GM18907 (cell line): Measurements from ENCODE around the gene GIGYF2.
"Not testable (repeated sequence)": the region's sequence is repeated elsewhere in the genome, so short reads cannot be mapped to it uniquely, and the experiment has no call there.

Experiments
- ATAC-seq: cut with Tn5 transposase; IDR thresholded peaks from one replicate; pipeline ENCODE4 v1.9.1; 2021; ENCODE audit warnings: mild to moderate bottlenecking, moderate library complexity; ENCODE audit not compliant: unreplicated experiment

Gene GIGYF2, protein sequence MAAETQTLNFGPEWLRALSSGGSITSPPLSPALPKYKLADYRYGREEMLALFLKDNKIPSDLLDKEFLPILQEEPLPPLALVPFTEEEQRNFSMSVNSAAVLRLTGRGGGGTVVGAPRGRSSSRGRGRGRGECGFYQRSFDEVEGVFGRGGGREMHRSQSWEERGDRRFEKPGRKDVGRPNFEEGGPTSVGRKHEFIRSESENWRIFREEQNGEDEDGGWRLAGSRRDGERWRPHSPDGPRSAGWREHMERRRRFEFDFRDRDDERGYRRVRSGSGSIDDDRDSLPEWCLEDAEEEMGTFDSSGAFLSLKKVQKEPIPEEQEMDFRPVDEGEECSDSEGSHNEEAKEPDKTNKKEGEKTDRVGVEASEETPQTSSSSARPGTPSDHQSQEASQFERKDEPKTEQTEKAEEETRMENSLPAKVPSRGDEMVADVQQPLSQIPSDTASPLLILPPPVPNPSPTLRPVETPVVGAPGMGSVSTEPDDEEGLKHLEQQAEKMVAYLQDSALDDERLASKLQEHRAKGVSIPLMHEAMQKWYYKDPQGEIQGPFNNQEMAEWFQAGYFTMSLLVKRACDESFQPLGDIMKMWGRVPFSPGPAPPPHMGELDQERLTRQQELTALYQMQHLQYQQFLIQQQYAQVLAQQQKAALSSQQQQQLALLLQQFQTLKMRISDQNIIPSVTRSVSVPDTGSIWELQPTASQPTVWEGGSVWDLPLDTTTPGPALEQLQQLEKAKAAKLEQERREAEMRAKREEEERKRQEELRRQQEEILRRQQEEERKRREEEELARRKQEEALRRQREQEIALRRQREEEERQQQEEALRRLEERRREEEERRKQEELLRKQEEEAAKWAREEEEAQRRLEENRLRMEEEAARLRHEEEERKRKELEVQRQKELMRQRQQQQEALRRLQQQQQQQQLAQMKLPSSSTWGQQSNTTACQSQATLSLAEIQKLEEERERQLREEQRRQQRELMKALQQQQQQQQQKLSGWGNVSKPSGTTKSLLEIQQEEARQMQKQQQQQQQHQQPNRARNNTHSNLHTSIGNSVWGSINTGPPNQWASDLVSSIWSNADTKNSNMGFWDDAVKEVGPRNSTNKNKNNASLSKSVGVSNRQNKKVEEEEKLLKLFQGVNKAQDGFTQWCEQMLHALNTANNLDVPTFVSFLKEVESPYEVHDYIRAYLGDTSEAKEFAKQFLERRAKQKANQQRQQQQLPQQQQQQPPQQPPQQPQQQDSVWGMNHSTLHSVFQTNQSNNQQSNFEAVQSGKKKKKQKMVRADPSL (N-terminal part only)

DNA sequence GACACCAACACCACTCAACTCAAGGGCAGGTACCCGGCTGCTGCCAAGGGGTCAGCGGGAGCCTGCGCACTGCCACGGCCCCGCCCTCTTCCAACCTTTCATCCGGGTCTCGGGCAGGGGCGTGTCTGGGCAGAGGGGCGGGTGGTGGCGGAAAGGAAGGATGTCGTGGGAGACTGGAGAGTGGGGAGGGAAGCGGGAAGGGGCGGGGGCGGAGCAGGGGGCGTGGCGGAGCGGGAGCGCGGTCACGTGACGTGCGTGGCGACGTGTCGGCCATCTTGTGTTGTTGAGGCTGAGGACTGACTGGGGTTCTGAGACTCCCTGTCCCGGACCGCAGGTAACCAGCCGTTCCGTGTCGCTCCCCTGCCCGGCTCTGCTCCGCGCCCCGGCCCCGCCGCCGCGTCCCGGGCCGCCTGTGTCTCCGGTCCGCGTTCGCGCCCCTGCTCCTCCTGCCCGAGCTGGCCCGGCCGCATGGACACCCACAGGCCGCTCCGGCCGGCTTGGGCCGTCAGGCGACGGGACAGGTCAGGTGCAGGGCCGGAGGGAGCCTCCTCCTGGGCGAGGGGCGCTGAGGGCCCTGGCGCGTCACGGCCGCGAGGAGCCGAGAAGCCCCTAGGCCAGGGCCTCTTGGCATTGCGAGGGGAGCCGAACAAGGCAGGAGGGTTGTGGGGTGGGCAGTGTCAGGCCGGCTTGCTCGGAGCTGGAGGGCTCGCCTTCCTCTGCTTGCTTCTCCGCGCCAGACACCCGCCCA is at the start of gene GIGYF2:
GIGYF2 (plus strand) TSS at position 273 of the 748 bp plus-strand sequence. CDS start 37,867 bp downstream, outside the sequence.
- ATAC-seq: peak; percentile 85

DNA sequence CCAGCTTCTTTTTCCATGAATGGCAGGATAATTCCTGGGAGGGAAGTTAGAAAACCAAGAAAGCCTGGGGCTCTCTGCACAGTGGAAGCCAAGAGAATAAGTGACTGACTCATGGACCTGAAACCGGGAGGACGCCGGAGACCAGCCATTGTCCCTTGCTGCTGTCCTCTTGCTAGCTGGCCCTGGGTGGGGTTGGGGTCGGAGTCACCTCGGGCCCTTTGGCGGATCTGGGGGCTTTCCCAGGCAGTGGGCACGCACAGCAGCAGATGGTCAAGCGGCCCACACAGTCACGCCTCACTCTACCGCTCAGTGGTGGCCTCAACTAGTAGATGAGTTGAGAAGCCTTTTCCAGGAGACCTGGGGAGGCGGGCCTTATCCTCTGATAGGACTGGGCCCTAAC is 48.1 kb upstream of the GIGYF2 start:
- no peak for ATAC-seq

DNA sequence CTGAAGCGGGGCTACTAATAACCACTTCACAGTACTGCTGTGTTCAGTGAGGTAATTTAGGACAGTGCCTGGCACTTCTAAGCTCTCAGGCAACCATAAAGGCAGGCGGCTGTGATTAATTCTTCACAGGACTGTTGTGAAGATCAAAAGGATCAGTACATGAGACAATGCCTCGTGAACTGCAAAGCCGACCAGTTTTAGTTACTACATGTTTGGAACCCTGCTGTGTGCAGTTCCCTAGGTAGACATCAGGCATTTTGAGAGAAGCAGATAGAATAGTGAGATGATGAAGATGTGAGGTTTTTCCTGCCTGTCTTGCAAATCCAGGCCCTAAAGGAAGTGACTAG is 44.7 kb upstream of the GIGYF2 start:
- ATAC-seq: no peak

DNA sequence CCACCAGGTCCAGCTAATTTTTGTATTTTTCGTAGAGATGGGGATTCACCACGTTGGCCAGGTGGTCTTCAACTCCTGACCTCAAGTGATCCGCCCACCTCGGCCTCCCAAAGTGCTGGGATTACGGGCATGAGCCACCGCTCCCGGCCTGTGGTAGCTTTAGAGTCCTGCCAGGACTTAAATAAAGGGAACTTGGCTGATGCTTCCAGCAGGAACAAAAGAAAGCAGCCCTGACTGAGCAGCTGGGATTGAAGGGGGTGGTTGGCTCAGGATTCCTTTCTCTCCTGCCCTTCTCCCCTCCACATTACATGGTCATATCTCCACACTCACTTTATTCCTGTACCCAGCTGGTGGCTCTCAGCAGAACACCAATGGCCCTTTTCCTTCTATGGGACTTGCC is 43.7 kb upstream of the GIGYF2 start:
- no peak for ATAC-seq

DNA sequence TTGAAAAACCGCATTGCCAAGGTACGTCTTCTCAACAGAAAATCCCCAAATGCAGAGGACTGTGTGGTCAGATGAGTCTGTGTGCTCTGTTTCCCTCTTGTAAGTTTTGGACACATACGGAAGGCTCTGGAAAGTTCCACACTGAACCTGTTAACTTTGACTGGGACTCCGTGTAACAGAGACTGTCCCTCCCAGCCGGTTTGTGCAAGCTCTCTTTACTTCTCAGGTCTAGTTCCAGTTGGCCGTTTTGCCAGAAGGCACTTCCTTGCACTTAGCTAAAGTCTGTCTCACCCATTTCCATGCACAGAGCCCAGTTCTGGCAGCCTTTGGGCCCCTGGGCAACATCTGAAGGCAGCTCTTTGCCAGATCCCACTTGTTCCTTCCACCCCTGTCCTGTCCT is 41.7 kb upstream of the GIGYF2 start:
- no peak for ATAC-seq

DNA sequence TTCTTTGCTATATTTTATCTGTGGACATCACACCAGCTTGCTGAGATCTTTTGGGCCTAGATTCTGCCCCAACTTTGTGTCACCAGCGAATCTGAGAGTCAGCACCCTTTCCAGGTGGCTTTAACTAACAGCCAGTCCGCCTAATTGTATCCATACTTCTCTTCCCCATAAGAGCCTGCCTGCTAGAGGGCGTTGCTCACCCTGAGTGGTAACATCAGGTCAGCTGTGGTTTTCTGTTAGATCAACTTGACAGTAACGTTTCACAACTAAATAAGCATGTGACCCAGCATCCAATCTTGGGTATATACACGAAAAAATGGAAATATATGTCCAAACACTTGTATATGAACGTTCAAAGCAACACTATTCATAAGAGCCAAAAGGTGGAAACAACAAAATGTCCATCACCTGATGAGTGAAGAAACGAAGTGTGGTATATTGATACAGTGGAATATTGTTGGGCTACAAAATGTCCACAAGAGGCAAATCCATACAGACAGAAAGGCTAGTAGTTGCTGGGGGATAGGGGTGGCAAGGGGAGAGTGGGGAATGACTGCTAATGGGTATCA is 38.8 kb upstream of the GIGYF2 start:
- no peak for ATAC-seq

DNA sequence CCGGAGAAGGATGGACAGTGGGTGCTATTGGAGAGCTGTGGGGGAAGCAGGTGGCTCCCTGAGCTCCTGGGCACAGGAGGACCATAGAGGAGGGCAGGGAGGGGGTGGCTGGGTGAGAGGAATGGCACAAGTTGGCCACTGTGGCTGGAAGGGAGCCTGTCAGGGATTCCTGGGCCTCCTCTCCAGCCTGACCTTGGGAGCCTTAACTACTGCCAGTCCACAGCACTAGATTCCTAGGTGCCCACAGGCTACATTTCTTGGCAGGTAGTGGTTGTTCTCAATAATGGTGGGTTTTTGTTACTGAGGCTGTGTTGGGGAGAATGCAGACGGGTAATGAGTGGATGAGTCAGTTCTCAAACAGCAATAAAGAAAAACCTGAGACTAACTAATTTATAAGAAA is 37.8 kb upstream of the GIGYF2 start:
- no peak for ATAC-seq

DNA sequence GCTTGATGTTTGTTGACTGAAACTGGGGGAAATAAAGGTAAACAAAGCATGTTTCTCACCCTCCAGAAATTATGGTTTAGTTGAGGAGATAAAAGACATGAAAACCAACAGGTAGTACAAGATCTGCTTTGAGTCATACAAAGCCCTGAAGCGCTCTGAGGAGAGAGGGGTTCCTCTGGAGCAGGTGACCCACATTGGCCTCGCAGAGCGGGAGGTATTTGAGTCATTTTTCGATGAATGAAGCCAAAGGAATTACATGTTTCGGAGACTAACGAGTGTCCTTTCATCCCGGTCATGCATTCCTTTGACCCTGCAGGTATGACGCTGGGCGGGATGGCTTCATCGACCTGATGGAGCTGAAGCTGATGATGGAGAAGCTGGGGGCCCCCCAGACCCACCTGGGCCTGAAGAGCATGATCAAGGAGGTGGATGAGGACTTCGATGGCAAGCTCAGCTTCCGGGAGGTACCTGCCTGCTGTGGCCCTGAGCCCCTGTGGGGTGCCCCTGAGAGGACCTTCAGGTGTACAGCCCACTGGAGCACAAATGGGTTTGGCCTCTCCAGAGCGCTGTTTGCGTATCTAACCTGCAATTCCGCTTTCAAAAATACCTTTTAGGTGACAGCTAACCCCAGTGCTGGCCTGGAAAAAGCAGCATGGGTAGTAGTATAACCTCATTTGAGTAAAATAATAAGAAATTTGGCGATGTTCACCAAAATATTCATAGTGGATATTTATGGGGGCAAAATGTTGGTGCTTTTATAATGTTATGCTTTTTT is 34.5 kb upstream of the GIGYF2 start:
- no peak for ATAC-seq

DNA sequence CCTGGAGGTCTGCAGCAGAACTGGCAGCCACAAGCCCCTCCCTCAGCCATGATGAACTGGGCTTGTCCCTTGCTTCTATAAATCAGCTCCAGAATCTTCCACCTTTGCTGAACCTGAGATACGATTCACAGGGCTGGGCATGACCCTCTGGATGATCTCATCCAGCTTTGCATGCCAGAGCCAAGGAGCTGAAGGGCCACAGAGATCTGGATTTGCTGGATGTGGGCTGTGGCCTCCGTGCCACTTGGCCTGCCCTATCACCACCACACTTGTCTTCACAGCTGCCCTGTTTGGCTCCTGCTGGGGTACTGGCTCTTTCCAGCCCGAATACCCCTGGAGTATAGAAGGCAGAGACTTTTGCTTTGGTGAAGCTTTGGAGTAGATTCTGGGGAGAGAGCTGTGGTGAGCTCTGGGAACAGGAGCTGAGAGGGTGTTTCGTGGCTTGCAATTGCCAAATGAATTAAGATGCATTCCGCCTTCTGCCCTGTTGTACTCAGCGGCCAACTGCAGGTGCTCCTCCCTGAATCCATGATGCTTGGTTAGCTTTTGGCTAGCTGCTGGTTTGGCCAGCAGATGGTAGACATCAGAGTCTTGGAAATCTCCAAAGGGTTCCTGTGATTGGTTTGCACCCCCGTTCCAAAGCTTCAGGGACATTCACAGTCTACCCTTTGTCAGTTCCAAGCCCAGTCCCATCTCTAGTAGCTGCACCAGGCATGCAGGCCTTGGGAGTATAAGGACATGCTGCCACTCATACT is 30.9 kb upstream of the GIGYF2 start:
- no peak for ATAC-seq

DNA sequence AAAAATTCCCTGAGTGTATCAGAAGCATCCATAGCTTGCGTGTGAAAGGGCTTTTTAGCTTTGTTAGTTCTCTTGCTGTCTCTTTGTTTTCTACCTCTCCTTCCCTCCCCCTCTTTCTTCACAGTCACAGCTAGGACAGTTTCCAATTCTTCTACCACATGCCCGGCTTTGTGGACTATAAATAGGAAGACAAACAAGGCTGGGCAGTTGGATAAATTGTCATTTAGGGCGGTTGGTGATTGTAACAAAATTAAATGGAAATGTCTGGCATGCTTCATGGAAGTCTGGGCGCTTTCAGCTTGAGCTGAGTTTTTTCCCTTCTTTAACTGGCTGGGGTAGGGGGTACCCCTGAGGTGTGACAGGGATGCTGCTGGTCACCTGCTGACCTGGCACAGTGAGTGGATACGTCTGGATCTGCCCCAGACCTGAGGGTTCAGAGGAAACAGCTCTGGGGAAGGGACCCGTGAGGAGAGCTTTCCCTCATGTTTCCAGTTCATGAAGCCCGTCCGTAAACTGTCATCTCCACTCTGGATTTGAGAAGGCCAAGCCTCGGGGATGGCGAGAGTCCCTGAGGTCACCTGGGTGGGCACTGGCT is 29.0 kb upstream of the GIGYF2 start:
- no peak for ATAC-seq

DNA sequence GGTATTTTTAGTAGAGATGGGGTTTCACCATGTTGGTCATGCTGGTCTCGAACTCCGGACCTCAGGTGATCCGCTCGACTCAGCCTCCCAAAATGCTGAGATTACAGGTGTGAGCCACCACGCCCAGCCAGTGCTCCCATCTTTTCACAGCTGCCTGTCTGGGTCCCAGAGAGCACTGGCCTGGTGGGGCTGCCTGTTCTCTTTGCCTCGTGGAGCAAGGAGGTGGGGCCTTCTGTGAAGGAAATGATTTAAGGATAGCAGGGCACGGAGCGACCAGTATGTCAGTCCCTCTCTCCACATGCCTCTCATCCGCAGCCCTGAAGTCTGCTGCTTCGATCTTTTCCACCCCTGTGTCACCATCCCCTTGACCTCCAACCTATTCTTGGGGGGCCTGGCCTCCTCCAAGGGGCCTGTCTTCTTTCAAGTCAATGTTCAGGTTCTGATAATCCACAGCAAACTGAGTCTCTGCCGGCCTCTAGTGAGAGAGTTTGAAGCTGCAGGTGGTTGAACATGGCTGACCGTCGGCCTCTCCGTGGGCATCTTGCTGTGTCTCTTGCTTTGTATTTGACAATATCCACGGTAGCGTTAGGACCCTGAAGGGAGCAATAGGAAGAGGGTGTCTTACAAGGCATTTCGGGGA is 28.2 kb upstream of the GIGYF2 start:
- ATAC-seq: no peak

DNA sequence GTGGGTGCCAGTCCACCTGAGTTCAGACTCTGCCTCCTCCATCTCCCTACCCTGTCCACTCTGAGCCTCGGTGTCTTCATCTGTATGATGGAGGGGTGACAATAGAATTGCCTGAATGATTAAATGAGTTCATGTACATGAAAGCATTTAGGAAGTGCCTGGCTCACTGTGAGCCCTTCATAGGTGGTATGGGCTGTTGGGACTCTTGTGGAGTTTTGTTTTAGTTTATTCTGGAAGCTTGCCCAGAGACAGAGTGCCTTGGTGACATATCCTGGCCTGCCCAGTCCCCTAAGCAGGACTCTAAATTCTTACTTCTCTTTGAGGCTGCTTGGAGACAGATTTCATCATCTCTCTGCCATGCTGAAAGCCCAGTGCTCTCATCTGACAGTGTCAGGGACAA is 24.5 kb upstream of the GIGYF2 start:
- no peak for ATAC-seq

DNA sequence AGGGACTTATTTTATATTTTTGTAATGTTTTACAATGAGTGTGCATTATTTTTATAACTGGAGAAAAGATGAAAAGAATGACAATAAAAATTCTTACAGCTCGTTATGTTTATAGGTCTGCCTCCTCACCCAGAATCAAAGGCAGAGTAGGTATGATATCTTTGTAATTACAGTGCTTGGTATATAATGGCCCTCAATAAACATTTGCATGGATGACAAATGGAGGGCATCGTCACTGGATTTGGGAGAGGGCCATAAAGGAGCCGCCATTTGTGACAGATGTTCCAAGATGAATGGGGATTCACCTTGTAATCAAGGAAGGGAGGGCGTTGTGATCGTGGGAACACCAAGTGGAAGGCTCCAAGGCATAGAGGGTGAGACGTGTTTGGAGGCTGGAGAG is 22.6 kb upstream of the GIGYF2 start:
- ATAC-seq: no peak

DNA sequence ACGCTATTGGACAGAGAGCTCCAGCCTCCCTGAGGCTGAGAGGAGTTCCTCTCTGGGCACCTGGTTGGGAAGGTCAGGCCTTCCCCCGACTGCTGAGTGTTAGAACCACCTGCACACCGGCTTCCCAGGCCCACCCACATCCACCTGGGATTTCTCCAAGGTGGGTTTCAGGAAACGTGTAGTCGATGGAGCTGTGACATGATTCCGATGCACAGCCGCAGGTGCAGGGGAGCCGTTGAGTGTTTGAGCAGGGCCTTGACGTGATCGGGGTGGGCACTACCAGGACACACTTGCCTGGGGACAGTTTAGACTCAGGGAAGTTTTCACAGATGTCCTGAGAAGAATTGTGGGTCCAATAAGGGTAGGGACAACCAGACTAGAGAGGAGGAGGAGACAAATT is 21.8 kb upstream of the GIGYF2 start:
- no peak for ATAC-seq

DNA sequence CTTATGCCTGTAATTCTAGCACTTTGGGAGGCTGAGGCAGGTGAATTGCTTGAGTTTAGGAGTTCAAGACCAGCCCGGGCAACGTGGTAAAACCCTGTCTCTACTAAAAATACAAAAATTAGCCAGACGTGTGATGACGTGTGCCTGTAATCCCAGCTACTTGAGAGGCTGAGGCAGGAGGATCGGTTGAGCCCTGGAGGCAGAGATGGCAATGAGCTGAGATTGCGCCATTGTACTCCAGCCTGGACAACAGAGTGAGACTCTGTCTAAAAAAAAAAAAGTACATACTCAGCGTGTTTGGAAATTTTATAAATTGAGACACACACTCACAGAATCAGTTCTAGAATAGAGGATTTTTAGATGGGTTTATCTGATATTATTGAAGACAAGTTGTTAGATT is 17.1 kb upstream of the GIGYF2 start:
- no peak for ATAC-seq

DNA sequence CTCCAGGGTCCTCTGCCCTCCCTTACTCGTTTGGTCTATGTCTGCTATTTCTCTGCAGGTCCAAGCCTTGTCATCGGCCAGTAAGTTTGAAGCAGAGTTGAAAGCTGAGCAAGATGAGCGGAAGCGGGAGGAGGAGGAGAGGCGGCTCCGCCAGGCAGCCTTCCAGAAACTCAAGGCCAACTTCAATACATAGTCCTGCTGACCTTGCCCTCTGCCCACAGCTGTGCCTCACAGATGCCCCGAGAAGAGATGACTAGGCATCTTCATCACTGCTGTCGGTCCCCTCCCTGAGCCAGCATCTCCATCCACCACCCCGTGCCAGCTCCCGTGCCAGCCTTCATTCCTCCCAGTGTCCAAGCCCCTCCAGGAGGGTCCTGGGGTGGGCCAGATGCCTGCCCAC is 15.6 kb upstream of the GIGYF2 start:
- no peak for ATAC-seq

DNA sequence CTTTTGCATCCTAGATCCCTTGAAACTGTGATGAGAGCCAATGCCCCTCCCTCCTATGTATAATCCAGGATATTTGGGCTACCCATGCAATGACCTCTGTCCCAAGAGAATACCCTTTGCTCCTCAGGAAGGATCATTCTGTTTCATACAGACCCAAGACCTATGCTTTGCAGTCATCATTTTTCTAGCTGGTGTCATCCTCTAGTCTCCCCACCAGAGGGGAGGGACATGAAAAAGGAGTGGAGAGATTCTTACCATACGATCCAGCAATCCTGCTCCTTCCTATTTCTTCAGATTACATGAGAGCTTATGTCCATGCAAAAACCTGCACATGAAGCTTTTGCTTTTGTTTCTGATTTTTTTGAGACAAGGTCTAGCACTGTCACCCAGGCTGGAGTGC is 13.8 kb upstream of the GIGYF2 start:
- ATAC-seq: no peak

DNA sequence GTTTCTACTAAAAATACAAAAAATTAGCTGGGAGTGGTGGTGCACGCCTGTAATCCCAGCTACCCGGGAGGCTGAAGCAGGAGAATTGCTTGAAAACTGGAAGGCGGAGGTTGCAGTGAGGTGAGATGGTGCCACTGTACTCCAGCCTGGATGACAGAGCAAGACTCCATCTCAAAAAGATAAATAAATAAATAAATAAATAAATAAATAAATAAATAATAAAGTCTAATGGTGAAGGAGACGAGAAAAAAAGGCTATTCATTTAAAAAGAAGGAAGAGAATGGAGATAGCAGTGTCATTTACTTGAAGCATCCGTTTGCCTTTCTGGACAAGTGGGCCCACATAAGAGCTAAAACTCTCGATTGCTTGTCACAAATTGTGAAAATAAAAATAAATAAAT is 11.7 kb upstream of the GIGYF2 start:
- not testable (repeated sequence) for ATAC-seq
